ENCODE results near the gene MEGF8. TPM values are rescaled to one million over a fixed set of nuclear protein-coding genes. Genes with fewer than 3 reads are reported as not detected.

The MEGF8 gene
- total RNA-seq, 1 experiment from 2014 or later: 6.5 TPM

DNA sequence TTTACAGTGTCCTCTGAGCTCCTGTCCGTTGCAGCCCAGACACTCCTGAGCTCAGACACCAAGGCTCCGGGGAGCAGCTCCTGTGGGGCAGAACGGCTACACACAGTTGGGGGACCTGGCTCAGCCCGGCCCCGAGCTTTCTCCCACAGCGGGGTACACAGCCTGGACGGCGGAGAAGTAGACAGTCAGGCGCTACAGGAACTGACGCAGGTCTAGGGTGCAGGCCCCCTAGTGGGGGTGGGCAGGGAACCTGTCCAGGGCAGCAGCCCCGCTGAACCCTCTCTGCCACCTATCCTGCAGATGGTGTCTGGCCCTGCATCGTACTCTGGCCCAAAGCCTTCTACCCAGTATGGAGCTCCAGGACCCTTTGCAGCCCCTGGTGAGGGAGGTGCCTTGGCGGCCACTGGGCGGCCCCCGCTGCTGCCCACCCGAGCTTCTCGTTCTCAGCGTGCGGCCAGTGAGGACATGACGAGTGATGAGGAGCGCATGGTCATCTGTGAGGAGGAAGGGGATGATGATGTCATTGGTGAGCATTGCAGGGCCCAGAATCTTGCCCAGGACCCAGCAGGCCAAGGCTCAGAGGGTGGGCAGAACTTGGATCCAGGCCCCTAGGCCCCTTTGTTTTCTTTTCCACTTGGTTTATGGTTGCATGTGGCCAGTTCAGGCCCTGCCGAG is 36.4 kb upstream of the MEGF8 start:
- Histone ChIP-seq H3K36me3 (ENCODE audit: insufficient read depth, low read length) (peaks cover 22% of the 10 kb centered on the region), H3K27ac (ENCODE audit: low read length) (no peak overlapping the region), H2AFZ (ENCODE audit: low read length) (no peak overlapping the region), H3K9ac (ENCODE audit: low read length) (no peak overlapping the region), H4K20me1 (ENCODE audit: insufficient read depth, low read depth, low read length) (peaks cover 15% of the 10 kb centered on the region; the same call in 1 of the 2 replicates), H3K4me3 (ENCODE audit: low read length) (no peak overlapping the region), H3K9me2 (replicated peaks; ENCODE audit: insufficient read depth, low read length) (no peaks in the 10 kb centered on the region), H3K27me3 (ENCODE audit: low read length) (no peaks in the 10 kb centered on the region), H3K4me2 (ENCODE audit: low read depth, low read length, poor library complexity, severe bottlenecking) (no peak overlapping the region), H3K79me2 (ENCODE audit: low read length) (peaks cover 18% of the 10 kb centered on the region), H3K4me1 (ENCODE audit: low read length) (peaks cover 22% of the 10 kb centered on the region), H3K9me3 (ENCODE audit: low read length) (no peaks in the 10 kb centered on the region)
- DNase-seq: no peak

- Histone ChIP-seq H3K4me1 (ENCODE audit: low read length) (peaks cover 22% of the 10 kb centered on the region), H3K9me3 (ENCODE audit: low read length) (no peaks in the 10 kb centered on the region), H3K9me2 (replicated peaks; ENCODE audit: insufficient read depth, low read length) (no peaks in the 10 kb centered on the region), H3K27ac (ENCODE audit: low read length) (no peak overlapping the region), H4K20me1 (ENCODE audit: insufficient read depth, low read depth, low read length) (peaks cover 15% of the 10 kb centered on the region; the same call in 1 of the 2 replicates), H3K36me3 (ENCODE audit: insufficient read depth, low read length) (peaks cover 22% of the 10 kb centered on the region), H3K9ac (ENCODE audit: low read length) (no peak overlapping the region), H3K79me2 (ENCODE audit: low read length) (peaks cover 16% of the 10 kb centered on the region), H3K4me2 (ENCODE audit: low read depth, low read length, poor library complexity, severe bottlenecking) (no peak overlapping the region), H3K4me3 (ENCODE audit: low read length) (no peak overlapping the region), H3K27me3 (ENCODE audit: low read length) (no peaks in the 10 kb centered on the region), H2AFZ (ENCODE audit: low read length) (no peak overlapping the region)
- DNase-seq: no peak
Observed at GRCh38 chr19:42289556-42290041, 35.8 kb upstream of the MEGF8 start.

DNA sequence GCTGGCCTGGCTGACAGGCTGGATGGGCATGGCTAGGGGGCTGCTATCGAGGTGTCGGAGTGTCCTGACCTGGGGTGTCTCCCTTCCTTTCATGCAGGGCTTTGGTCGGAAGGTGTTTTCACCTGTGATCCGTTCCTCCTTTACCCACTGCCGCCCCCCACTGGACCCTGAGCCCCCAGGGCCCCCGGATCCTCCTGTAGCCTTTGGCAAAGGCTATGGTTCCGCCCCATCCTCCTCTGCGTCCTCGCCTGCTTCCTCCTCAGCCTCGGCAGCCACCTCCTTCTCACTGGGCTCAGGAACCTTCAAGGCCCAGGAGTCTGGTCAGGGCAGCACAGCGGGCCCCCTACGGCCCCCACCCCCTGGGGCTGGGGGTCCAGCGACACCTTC is 35.3 kb upstream of the MEGF8 start:
- Histone ChIP-seq H3K4me1 (ENCODE audit: low read length) (peaks cover 19% of the 10 kb centered on the region), H3K4me2 (ENCODE audit: low read depth, low read length, poor library complexity, severe bottlenecking) (no peak overlapping the region), H3K27ac (ENCODE audit: low read length) (no peak overlapping the region), H3K9ac (ENCODE audit: low read length) (no peak overlapping the region), H3K27me3 (ENCODE audit: low read length) (no peaks in the 10 kb centered on the region), H3K79me2 (ENCODE audit: low read length) (peaks cover 11% of the 10 kb centered on the region), H2AFZ (ENCODE audit: low read length) (no peak overlapping the region), H3K4me3 (ENCODE audit: low read length) (no peak overlapping the region), H3K9me2 (replicated peaks; ENCODE audit: insufficient read depth, low read length) (no peaks in the 10 kb centered on the region), H3K9me3 (ENCODE audit: low read length) (no peaks in the 10 kb centered on the region), H4K20me1 (ENCODE audit: insufficient read depth, low read depth, low read length) (peaks cover 15% of the 10 kb centered on the region; the same call in 1 of the 2 replicates), H3K36me3 (ENCODE audit: insufficient read depth, low read length) (peaks cover 22% of the 10 kb centered on the region)
- DNase-seq: no peak

- Histone ChIP-seq H2AFZ (ENCODE audit: low read length) (no peak overlapping the region), H3K79me2 (ENCODE audit: low read length) (peaks cover 5% of the 10 kb centered on the region), H4K20me1 (ENCODE audit: insufficient read depth, low read depth, low read length) (0 out of 2 replicates have a peak, but pooled peaks cover 12% of the 10 kb centered on the region), H3K4me2 (ENCODE audit: low read depth, low read length, poor library complexity, severe bottlenecking) (no peak overlapping the region), H3K9ac (ENCODE audit: low read length) (no peak overlapping the region), H3K27me3 (ENCODE audit: low read length) (no peaks in the 10 kb centered on the region), H3K36me3 (ENCODE audit: insufficient read depth, low read length) (peaks cover 22% of the 10 kb centered on the region), H3K27ac (ENCODE audit: low read length) (no peak overlapping the region), H3K9me2 (replicated peaks; ENCODE audit: insufficient read depth, low read length) (no peaks in the 10 kb centered on the region), H3K4me1 (ENCODE audit: low read length) (peaks cover 19% of the 10 kb centered on the region), H3K4me3 (ENCODE audit: low read length) (no peak overlapping the region), H3K9me3 (ENCODE audit: low read length) (no peaks in the 10 kb centered on the region)
- peak; percentile 84 for DNase-seq
Observed at GRCh38 chr19:42290523-42291434, 34.7 kb upstream of the MEGF8 start.

GRCh38 chr19:42291435-42291810 is 34.0 kb upstream of the MEGF8 start:
- Histone ChIP-seq H3K79me2 (ENCODE audit: low read length) (no peaks in the 10 kb centered on the region), H3K27me3 (ENCODE audit: low read length) (no peaks in the 10 kb centered on the region), H3K9me2 (replicated peaks; ENCODE audit: insufficient read depth, low read length) (no peaks in the 10 kb centered on the region), H3K9me3 (ENCODE audit: low read length) (no peaks in the 10 kb centered on the region), H3K9ac (ENCODE audit: low read length) (no peak overlapping the region), H3K4me3 (ENCODE audit: low read length) (no peak overlapping the region), H3K27ac (ENCODE audit: low read length) (no peak overlapping the region), H3K36me3 (ENCODE audit: insufficient read depth, low read length) (peaks cover 22% of the 10 kb centered on the region), H4K20me1 (ENCODE audit: insufficient read depth, low read depth, low read length) (0 out of 2 replicates have a peak, but pooled peaks cover 8% of the 10 kb centered on the region), H3K4me1 (ENCODE audit: low read length) (peaks cover 14% of the 10 kb centered on the region), H2AFZ (ENCODE audit: low read length) (no peak overlapping the region), H3K4me2 (ENCODE audit: low read depth, low read length, poor library complexity, severe bottlenecking) (no peak overlapping the region)
- no peak for DNase-seq

GRCh38 chr19:42292042-42292960 is 33.1 kb upstream of the MEGF8 start:
- H3K4me2 ChIP-seq (ENCODE audit: low read depth, low read length, poor library complexity, severe bottlenecking): no peak overlapping the region
- no peak overlapping the region for H3K27ac ChIP-seq (ENCODE audit: low read length)
- no peaks in the 10 kb centered on the region for H3K27me3 ChIP-seq (ENCODE audit: low read length)
- no peak overlapping the region for H2AFZ ChIP-seq (ENCODE audit: low read length)
- H3K4me3 ChIP-seq (ENCODE audit: low read length): no peak overlapping the region
- H3K79me2 ChIP-seq (ENCODE audit: low read length): no peaks in the 10 kb centered on the region
- 0 out of 2 replicates have a peak, but pooled peaks cover 8% of the 10 kb centered on the region for H4K20me1 ChIP-seq (ENCODE audit: insufficient read depth, low read depth, low read length)
- peaks cover 14% of the 10 kb centered on the region for H3K36me3 ChIP-seq (ENCODE audit: insufficient read depth, low read length)
- H3K9me3 ChIP-seq (ENCODE audit: low read length): no peaks in the 10 kb centered on the region
- H3K4me1 ChIP-seq (ENCODE audit: low read length): peaks cover 10% of the 10 kb centered on the region
- H3K9me2 ChIP-seq (replicated peaks; ENCODE audit: insufficient read depth, low read length): no peaks in the 10 kb centered on the region
- DNase-seq: no peak
- no peak overlapping the region for H3K9ac ChIP-seq (ENCODE audit: low read length)

DNA sequence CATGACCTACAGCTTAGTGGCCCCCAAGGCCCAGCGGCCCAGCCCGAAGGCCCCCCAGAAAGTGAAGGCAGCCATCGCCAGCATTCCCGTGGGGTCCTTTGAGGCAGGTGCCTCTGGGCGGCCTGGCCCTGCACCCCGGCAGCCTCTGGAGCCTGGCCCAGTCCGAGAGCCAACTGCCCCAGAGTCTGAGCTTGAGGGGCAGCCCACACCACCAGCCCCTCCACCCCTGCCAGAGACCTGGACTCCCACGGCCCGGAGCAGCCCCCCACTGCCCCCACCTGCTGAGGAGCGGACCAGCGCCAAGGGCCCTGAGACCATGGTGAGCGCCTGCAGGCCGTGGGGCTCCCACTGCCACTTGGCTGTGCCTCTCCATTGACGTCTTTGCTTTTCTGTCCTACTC is 32.5 kb upstream of the MEGF8 start:
- Histone ChIP-seq H3K36me3 (ENCODE audit: insufficient read depth, low read length) (peaks cover 11% of the 10 kb centered on the region), H3K9ac (ENCODE audit: low read length) (no peak overlapping the region), H4K20me1 (ENCODE audit: insufficient read depth, low read depth, low read length) (0 out of 2 replicates have a peak, but pooled peaks cover 5% of the 10 kb centered on the region), H3K4me3 (ENCODE audit: low read length) (no peak overlapping the region), H3K9me3 (ENCODE audit: low read length) (no peaks in the 10 kb centered on the region), H3K79me2 (ENCODE audit: low read length) (no peaks in the 10 kb centered on the region), H3K4me2 (ENCODE audit: low read depth, low read length, poor library complexity, severe bottlenecking) (no peak overlapping the region), H3K4me1 (ENCODE audit: low read length) (peaks cover 10% of the 10 kb centered on the region), H2AFZ (ENCODE audit: low read length) (no peak overlapping the region), H3K27ac (ENCODE audit: low read length) (no peak overlapping the region), H3K27me3 (ENCODE audit: low read length) (no peaks in the 10 kb centered on the region), H3K9me2 (replicated peaks; ENCODE audit: insufficient read depth, low read length) (no peaks in the 10 kb centered on the region)
- DNase-seq: no peak

Measured in Karpas-422 (cell line).